Liver (tissue), 9 donors: ENCODE results near the gene ATP13A5. TPM values are rescaled to one million over a fixed set of nuclear protein-coding genes. Genes with fewer than 3 reads are reported as not detected.

Experiments used
- DNase-seq: peaks from one replicate; pipeline ENCODE4 v3.0.0-alpha.2; 2017; ENCODE audit warnings: low spot score
- H3K27ac ChIP-seq, 2 donors: one replicate each; pipeline ENCODE4 v1.7.0; 2013; ENCODE audit warnings: inconsistent platforms in 2 of 2, low read length in 2 of 2, control low read depth in 1 of 2, low read depth in 1 of 2, mild to moderate bottlenecking in 1 of 2
- H3K27me3 ChIP-seq, 4 donors: one replicate each; pipeline versions ENCODE4 v1.6.1 to v1.7.0; 2013; ENCODE audit warnings: low read length in 3 of 4, inconsistent platforms in 1 of 4, mild to moderate bottlenecking in 1 of 4, moderate library complexity in 1 of 4; ENCODE audit not compliant: control insufficient read depth in 4 of 4, insufficient read depth in 4 of 4
- H3K36me3 ChIP-seq, 4 donors: one replicate each; pipeline versions ENCODE4 v1.6.1 to v1.7.0; 2013; ENCODE audit warnings: low read length in 3 of 4, mild to moderate bottlenecking in 3 of 4, low read depth in 1 of 4, moderate library complexity in 1 of 4; ENCODE audit not compliant: control insufficient read depth in 4 of 4, insufficient read depth in 3 of 4
- H3K4me1 ChIP-seq, 4 donors: one replicate each; pipeline versions ENCODE4 v1.6.1 to v1.7.0; 2013; ENCODE audit warnings: low read length in 3 of 4, mild to moderate bottlenecking in 3 of 4, moderate library complexity in 1 of 4; ENCODE audit not compliant: control insufficient read depth in 4 of 4, insufficient read depth in 4 of 4
- H3K4me3 ChIP-seq, 3 donors: one replicate each; pipeline versions ENCODE4 v1.6.1 to v1.7.0; 2013; ENCODE audit warnings: low read length in 3 of 3, control low read depth in 1 of 3, low read depth in 1 of 3, mild to moderate bottlenecking in 1 of 3
- H3K9ac ChIP-seq, 2 donors: one replicate each; pipeline ENCODE4 v1.7.0; 2013; ENCODE audit warnings: low read length in 2 of 2, mild to moderate bottlenecking in 2 of 2, moderate library complexity in 2 of 2, control low read depth in 1 of 2, low read depth in 1 of 2
- H3K9me3 ChIP-seq, 4 donors: one replicate each; pipeline versions ENCODE4 v1.6.1 to v1.7.0; 2013; ENCODE audit warnings: low read length in 3 of 4; ENCODE audit not compliant: control insufficient read depth in 4 of 4
- FOXA1 ChIP-seq: IDR thresholded peaks from 2 replicates; pipeline ENCODE4 v1.6.1; 2016; ENCODE audit warnings: antibody characterized with exemption
- FOXA2 ChIP-seq: IDR thresholded peaks from 2 replicates; pipeline ENCODE4 v1.6.1; 2016; ENCODE audit warnings: antibody characterized with exemption
- GABPA ChIP-seq, 2 donors: IDR thresholded peaks in 1 of 2; conservative IDR thresholded peaks in 1 of 2; 2 replicates each; pipeline ENCODE4 v1.6.1; 2016; ENCODE audit warnings: antibody characterized with exemption in 2 of 2, mild to moderate bottlenecking in 1 of 2, moderate library complexity in 1 of 2
- HNF4A ChIP-seq, 2 donors: conservative IDR thresholded peaks; 2 replicates each; pipeline ENCODE4 v1.6.1; 2016; ENCODE audit warnings: antibody characterized with exemption in 2 of 2, mild to moderate bottlenecking in 2 of 2
- HNF4G ChIP-seq: IDR thresholded peaks from 2 replicates; pipeline ENCODE4 v1.6.1; 2016; ENCODE audit warnings: antibody characterized with exemption
- JUND ChIP-seq, 2 donors: IDR thresholded peaks; 2 replicates each; pipeline ENCODE4 v1.6.1; 2016; ENCODE audit warnings: antibody characterized with exemption in 2 of 2
- NR2F2 ChIP-seq: IDR thresholded peaks from 2 replicates; pipeline ENCODE4 v1.6.1; 2016; ENCODE audit warnings: antibody characterized with exemption
- RAD21 ChIP-seq, 2 donors: IDR thresholded peaks; 2 replicates each; pipeline ENCODE4 v1.6.1; 2016; ENCODE audit warnings: antibody characterized with exemption in 2 of 2, mild to moderate bottlenecking in 2 of 2
- RXRA ChIP-seq, 2 donors: IDR thresholded peaks; 2 replicates each; pipeline ENCODE4 v1.6.1; 2017 to 2018; ENCODE audit warnings: antibody characterized with exemption in 2 of 2, mild to moderate bottlenecking in 1 of 2
- TAF1 ChIP-seq: conservative IDR thresholded peaks from 2 replicates; pipeline ENCODE4 v1.6.1; 2016; ENCODE audit warnings: antibody characterized with exemption, mild to moderate bottlenecking
- WGBS: extraction: QIAGEN DNeasy Blood & Tissue Kit; methylation state at CpG from one replicate; pipeline ENCODE4 v1.1.7; 2013; 5-methylcytosine and 5-hydroxymethylcytosine counted together
- polyA plus RNA-seq, 2 donors: library from polyadenylated mRNA; stranded (reverse) in 1 of 2; unstranded in 1 of 2; fragments of 200-250 nt in 1 of 2; fragments of >200 nt in 1 of 2; fragmentation: Nextera tagmentation in 1 of 2; extraction: Ambion mirVana in 1 of 2; gene quantifications; one replicate each; pipeline versions ENCODE4 v1.2.1 to v1.2.3, GENCODE V29; 2013 to 2015
- total RNA-seq, 2 donors: library from RNA; depleted of rRNA; stranded (reverse); fragments of >200 nt; gene quantifications; one replicate each; pipeline ENCODE4 v1.2.3, GENCODE V29; 2014
- TF ChIP-seq, protein P1 (sequence below): fragments of 150-350 bp; IDR thresholded peaks from 2 replicates; pipeline ENCODE4 v1.5.1; 2017; ENCODE audit warnings: improper control_type of control experiment, low read depth, low read length; ENCODE audit not compliant: missing input control
- TF ChIP-seq, protein P2 (sequence below): IDR thresholded peaks from 2 replicates; pipeline ENCODE4 v1.6.1; 2016; ENCODE audit warnings: antibody characterized with exemption, mild to moderate bottlenecking
- TF ChIP-seq, protein P3 (sequence below): IDR thresholded peaks from 2 replicates; pipeline ENCODE4 v1.6.1; 2016; ENCODE audit warnings: antibody characterized with exemption
- TF ChIP-seq, protein P4 (sequence below): IDR thresholded peaks from 2 replicates; pipeline ENCODE4 v1.6.1; 2016; ENCODE audit warnings: antibody characterized with exemption
- TF ChIP-seq, protein P5 (sequence below): IDR thresholded peaks from 2 replicates; pipeline ENCODE4 v1.6.1; 2016; ENCODE audit warnings: antibody characterized with exemption
- donor health status: healthy.
- donor health status: healthy.
- donor health status: healthy.
- donor health status: healthy.
- donor health status: healthy.

Gene ATP13A5
- total and polyA plus RNA-seq, 4 donors: 0.21 TPM; not detected in 3

DNA sequence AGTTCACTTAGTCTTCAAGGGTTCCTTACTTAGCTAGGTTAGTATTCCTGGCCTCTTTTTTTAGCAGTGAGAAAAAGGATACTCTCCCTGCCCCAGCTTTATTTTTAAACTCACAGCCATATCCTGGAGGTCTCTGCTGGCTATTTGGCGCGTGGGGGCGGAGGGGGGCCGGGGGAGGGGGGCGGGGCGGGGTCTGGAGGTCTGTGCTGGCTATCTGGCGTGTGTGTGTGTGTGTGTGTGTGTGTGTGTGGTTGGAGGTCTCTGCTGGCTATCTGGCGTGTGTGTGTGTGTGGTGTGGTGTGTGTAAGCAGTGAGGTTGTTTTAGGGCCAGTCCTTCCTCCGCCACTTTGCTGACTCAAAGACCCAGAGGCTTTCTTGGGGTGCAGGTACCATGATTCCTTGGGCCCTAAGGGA, 138.1 kb downstream of the ATP13A5 start:
- WGBS: 10% methylated on average over 9 of the region's 9 CpGs

DNA sequence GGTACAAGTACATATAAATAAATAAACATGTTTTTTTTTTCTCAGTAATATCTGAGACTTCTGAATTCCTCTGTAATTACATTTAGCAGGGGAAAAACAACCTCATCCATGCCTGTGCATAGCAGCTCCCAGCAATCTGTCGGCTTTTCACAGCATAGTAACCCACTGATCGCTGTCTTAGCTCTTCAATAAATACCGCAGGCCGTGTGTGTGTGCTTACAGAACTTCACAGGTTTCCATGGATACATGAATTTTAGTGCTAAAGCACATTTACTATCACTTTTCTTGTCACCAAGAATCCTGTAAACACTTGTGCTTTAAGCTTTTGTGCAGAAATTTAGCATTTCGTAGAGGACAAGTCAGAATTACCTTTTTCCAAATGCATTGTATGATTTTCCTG, 141.5 kb downstream of the ATP13A5 start:
- whole genome bisulfite sequencing: 70% methylated on average over 5 of the region's 5 CpGs
- no peaks in the 10 kb centered on the region for H3K36me3 ChIP-seq
- no peaks in the 10 kb centered on the region for H3K9me3 ChIP-seq
- H3K4me1 ChIP-seq: peaks cover 0 to 6% (median 3%) of the 10 kb centered on the region in 4 donors
- no peak overlapping the region for H3K27ac ChIP-seq
- DNase-seq: no peak
- H3K4me3 ChIP-seq: no peak overlapping the region
- no peak overlapping the region for H3K9ac ChIP-seq
- H3K27me3 ChIP-seq: peaks cover 0 to 2% (median under 1%) of the 10 kb centered on the region in 4 donors
- no peak for TF ChIP-seq HNF4A (conservative IDR thresholded peaks at IDR 0.05)
- no peak for TF ChIP-seq FOXA1
- TF ChIP-seq FOXA2: no peak
- TF ChIP-seq, protein P1, sequence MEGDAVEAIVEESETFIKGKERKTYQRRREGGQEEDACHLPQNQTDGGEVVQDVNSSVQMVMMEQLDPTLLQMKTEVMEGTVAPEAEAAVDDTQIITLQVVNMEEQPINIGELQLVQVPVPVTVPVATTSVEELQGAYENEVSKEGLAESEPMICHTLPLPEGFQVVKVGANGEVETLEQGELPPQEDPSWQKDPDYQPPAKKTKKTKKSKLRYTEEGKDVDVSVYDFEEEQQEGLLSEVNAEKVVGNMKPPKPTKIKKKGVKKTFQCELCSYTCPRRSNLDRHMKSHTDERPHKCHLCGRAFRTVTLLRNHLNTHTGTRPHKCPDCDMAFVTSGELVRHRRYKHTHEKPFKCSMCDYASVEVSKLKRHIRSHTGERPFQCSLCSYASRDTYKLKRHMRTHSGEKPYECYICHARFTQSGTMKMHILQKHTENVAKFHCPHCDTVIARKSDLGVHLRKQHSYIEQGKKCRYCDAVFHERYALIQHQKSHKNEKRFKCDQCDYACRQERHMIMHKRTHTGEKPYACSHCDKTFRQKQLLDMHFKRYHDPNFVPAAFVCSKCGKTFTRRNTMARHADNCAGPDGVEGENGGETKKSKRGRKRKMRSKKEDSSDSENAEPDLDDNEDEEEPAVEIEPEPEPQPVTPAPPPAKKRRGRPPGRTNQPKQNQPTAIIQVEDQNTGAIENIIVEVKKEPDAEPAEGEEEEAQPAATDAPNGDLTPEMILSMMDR: no peak
- no peak for TF ChIP-seq HNF4G

More for the DNA sequence above, 138.1 kb downstream of the ATP13A5 start:
- Histone ChIP-seq H3K36me3 (no peaks in the 10 kb centered on the region), H3K27me3 (peaks cover 0 to 5% (median 1%) of the 10 kb centered on the region in 4 donors), H3K9me3 (no peaks in the 10 kb centered on the region), H3K27ac (no peak overlapping the region), H3K4me1 (peaks cover 0 to 6% (median 3%) of the 10 kb centered on the region in 4 donors), H3K9ac (no peak overlapping the region), H3K4me3 (peak overlapping the region in 1 of 3 donors; percentile 30)
- TF ChIP-seq, protein P1: no peak
- TF ChIP-seq, protein P2, sequence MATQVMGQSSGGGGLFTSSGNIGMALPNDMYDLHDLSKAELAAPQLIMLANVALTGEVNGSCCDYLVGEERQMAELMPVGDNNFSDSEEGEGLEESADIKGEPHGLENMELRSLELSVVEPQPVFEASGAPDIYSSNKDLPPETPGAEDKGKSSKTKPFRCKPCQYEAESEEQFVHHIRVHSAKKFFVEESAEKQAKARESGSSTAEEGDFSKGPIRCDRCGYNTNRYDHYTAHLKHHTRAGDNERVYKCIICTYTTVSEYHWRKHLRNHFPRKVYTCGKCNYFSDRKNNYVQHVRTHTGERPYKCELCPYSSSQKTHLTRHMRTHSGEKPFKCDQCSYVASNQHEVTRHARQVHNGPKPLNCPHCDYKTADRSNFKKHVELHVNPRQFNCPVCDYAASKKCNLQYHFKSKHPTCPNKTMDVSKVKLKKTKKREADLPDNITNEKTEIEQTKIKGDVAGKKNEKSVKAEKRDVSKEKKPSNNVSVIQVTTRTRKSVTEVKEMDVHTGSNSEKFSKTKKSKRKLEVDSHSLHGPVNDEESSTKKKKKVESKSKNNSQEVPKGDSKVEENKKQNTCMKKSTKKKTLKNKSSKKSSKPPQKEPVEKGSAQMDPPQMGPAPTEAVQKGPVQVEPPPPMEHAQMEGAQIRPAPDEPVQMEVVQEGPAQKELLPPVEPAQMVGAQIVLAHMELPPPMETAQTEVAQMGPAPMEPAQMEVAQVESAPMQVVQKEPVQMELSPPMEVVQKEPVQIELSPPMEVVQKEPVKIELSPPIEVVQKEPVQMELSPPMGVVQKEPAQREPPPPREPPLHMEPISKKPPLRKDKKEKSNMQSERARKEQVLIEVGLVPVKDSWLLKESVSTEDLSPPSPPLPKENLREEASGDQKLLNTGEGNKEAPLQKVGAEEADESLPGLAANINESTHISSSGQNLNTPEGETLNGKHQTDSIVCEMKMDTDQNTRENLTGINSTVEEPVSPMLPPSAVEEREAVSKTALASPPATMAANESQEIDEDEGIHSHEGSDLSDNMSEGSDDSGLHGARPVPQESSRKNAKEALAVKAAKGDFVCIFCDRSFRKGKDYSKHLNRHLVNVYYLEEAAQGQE: no peak
- TF ChIP-seq TAF1: no peak
- no peak for TF ChIP-seq HNF4A (conservative IDR thresholded peaks at IDR 0.05)
- TF ChIP-seq, protein P3, sequence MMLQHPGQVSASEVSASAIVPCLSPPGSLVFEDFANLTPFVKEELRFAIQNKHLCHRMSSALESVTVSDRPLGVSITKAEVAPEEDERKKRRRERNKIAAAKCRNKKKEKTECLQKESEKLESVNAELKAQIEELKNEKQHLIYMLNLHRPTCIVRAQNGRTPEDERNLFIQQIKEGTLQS: no peak
- TF ChIP-seq RAD21 (IDR thresholded peaks at IDR 0.05): no peak
- TF ChIP-seq, protein P4, sequence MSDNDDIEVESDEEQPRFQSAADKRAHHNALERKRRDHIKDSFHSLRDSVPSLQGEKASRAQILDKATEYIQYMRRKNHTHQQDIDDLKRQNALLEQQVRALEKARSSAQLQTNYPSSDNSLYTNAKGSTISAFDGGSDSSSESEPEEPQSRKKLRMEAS: no peak
- TF ChIP-seq RXRA (IDR thresholded peaks at IDR 0.05): no peak
- TF ChIP-seq NR2F2: no peak
- TF ChIP-seq, protein P5, sequence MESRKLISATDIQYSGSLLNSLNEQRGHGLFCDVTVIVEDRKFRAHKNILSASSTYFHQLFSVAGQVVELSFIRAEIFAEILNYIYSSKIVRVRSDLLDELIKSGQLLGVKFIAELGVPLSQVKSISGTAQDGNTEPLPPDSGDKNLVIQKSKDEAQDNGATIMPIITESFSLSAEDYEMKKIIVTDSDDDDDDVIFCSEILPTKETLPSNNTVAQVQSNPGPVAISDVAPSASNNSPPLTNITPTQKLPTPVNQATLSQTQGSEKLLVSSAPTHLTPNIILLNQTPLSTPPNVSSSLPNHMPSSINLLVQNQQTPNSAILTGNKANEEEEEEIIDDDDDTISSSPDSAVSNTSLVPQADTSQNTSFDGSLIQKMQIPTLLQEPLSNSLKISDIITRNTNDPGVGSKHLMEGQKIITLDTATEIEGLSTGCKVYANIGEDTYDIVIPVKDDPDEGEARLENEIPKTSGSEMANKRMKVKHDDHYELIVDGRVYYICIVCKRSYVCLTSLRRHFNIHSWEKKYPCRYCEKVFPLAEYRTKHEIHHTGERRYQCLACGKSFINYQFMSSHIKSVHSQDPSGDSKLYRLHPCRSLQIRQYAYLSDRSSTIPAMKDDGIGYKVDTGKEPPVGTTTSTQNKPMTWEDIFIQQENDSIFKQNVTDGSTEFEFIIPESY: no peak
- no peak for TF ChIP-seq HNF4G
- TF ChIP-seq GABPA (IDR thresholded peaks at IDR 0.05 in 1 of 2, conservative IDR thresholded peaks at IDR 0.05 in 1 of 2): no peak
- TF ChIP-seq FOXA1: no peak
- no peak for TF ChIP-seq JUND (IDR thresholded peaks at IDR 0.05)
- peak; percentile 37 for DNase-seq
